Stimulated activated CD8-positive, alpha-beta memory T cell treated with anti-CD3 and anti-CD28 coated beads, Interleukin-15, amount 100 ng/mL, for 48 hours (primary cell): ENCODE results near the gene ST3GAL4.
"Not testable (repeated sequence)": the region's sequence is repeated elsewhere in the genome, so short reads cannot be mapped to it uniquely, and the experiment has no call there.

Experiments
- DNase-seq, 2 donors: peaks; one replicate each; pipeline ENCODE4 v3.0.0-alpha.2; 2020; ENCODE audit warnings: low read depth in 2 of 2

Gene ST3GAL4

DNA sequence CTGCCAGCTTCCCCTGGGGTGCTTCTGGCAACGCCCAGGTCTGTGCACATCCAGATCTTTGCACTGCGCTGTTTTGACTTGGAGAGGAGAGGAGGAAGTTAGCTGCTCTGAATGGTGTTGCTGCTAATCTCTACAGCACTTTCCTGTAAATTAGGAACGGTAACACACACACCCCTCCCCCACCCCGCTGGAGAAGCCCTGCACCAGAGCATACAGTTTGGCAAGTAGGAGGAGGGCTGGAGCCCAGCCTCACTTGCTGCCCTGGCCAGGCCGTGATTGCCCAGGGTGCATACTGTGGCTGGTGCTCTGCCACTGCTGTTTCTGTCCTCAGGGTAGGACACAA lies 31.2 kb downstream of the ST3GAL4 start:
- not testable (repeated sequence) for DNase-seq

DNA sequence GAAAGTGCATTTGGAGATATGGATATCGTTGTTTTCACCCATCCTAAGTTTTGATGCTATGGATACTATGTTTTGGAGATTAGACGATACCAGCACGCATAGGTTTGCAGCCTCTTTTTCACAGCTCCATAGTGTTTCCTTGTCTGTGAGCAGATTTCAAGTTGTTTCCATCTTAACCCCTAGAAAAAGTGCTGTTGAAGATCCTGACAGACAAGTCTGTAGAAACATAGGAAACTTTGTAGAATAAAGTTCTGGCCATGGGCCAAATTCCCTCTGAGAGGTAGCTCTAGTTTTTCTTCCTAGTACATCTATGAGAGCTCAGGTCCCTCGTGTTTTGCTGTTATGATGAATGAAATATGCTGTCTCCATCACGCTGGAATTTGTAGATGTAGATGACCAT lies 32.4 kb downstream of the ST3GAL4 start:
- no peak for DNase-seq

DNA sequence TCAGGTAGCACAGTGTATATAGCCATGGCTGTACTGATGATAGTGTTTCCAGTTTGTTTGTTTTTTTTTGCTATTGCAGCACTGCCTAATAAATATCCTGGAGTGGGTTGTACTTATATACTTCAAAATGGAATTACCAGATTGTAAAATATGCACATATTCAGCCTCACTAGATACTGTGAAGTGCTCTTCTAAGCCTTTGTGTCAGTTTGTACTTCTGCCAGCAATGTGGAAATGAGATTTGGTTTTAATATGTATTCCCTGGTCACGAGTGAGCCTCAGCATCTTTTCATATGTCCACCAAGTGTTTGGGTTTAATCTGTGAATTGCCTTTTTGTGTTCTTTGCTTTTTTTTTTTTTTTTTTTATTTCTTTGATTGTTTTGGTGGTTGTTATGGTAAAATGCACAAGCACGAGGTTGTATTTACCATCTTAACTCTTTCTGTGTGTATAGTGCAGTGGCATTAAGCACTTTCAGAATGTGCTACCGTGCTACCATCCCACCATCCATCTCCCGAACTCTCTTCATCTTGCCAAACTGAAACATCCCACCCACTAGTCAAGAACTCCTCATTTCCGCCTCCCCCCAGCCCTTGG lies 34.9 kb downstream of the ST3GAL4 start:
- DNase-seq = no peak

DNA sequence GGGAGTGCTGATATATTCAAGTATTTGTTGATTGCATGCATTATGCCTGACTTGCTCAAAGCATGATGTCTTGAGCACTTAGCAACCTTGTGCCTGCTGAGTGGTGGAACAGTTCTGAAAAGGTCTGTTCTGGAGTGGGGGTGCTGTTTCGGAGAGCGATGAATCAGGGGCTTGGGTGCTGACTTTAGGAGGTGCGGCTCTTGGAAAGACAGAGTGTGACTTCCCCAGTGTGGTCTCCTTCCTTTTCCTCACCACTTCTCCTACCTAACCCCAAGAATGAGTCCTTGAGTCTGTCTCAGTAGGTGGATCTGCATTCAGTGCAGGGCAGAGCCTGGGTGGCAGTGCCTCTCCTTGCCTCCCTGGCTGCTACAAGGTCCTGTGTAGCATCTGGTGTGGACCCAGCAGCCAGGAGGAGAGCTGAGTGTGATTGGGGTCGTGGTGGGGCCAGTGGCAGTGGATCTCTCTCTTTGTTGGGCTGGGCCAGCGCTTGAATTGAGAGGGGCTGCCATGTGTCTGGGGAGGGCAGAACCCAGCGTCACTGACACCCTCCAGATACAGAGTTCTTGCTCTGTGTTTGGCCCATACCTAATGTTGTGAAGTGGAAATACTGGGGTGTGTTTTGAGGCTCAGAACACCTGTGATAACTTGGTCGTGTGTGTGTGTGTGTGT lies 35.9 kb downstream of the ST3GAL4 start:
- no peak for DNase-seq

DNA sequence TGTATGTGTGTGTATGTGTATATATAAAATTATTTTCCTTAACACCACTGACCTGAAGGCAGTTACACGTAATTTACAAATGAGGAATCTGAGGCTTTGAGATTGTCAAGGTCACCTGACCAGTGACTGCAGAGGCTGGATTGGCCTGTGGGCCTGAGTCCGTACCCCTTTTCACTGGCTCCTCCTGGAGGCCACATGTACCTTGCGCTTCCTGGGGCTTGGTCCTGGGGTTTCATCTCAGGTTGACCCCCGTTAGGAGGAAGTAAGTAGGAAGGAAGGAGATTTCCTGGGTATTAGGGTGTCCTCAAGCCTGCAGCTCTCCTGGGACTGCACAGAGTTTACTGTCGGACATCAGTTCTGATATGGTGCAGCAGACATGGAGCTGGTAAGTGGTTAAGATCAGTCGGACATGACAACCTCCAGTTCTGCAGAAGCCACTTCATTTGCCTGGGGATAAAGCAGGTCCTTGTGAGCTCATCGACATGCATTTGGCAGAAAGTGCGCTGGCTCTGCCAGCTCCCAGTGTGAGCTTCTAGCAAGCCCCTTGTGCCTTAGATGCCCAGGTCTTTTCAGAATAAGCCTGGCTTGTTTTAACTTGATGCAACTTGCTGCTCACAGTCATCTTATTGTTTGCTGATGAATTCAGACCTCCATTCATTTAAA lies 36.6 kb downstream of the ST3GAL4 start:
- no peak for DNase-seq

DNA sequence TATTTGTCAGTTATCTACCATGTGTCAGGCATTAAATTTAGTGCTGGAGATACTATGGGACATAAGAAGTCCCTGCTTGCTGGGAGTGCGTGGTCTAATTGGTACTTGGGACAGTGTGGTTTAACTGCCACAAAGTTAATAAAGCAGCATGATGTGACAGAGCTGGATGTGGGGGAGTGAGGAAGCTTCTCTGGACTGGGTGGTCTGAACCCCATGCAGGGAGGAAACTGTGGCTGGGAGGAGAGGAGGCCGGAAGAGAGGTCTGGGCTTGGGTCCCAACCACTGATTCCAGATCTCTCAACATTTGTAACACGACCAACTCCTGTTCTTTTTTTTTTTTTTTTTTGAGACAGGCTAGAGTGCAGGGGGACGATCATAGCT lies 37.1 kb downstream of the ST3GAL4 start:
- DNase-seq = no peak

DNA sequence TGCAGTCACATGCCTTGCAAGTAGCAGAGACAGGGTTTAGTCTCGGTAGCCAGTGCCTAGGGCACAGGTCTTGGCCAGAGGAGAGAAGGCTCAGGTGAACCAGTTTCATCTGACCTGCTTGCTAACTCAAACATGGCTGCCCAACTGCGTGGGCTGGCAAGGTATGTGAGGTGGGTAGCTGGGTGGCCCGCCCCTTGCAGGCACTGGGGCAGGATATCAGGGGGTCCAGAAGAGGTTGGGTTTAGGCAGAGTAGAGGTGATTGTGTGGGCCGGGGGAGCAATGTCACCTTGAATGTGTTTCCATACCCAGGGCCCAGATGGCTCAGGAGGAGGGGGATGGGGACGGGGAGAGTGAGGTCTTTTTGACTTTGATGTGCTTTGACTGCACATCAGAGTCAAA lies 37.7 kb downstream of the ST3GAL4 start:
- DNase-seq = no peak

DNA sequence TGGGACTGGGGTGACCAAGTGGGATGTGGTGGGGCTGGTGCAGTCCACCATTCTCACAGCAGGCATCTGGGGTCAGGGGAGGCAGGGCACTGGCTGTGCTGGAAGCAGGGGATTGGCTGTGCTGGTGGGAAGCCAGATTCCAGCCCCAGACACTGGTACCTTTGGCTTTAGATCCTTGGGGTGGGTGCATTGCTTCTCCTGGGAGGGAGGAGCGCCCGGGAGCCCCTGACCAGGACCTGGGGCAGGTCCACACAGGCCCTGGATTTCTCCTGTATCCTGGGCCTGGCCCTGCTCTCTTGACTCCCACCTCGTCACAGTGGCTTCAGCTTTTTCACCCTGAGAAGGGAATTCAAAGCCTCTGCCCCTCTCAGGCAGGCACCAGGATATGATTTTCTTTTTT lies 38.5 kb downstream of the ST3GAL4 start:
- no peak for DNase-seq

DNA sequence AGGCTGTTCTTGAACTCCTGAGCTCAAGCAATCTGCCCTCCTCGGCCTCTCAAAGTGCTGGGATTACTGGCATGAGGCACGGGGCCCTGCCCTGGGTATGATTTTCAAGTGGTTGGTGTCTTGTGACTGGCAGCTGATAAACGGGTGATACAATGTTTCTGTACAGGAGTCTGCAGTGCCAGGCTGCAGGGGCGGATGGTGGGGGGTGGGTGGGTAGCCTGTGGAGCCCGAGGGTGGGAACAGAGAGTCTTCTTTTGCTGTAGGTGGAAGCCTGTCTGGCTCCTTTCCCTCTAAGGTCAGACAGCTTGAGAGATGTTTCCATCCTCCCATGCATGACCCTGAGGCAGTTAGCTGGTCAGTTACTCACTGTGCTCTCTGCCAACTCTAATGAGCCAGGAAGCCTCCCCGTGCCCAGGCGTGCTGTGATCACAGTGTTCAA lies 39.2 kb downstream of the ST3GAL4 start:
- not testable (repeated sequence) for DNase-seq

DNA sequence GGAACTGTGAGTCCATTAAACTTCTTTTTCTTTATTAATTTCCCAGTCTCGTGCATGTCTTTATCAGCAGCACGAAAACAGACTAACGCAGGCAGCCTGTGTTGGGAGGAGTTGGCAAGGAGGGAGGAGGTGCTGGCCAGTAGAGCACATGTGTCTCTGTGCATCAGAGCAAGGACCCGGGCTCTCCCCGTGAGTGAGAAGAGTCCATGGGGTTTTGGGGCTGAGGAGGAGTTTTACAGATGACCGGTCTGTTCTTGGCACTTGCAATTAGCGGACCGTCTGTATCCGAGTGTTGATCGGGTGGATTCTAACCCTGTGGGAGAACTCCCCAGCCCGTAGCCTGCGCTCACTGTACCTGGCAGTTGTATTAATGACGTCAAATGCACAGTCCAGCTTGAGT lies 40.3 kb downstream of the ST3GAL4 start:
- DNase-seq = not testable (repeated sequence)

DNA sequence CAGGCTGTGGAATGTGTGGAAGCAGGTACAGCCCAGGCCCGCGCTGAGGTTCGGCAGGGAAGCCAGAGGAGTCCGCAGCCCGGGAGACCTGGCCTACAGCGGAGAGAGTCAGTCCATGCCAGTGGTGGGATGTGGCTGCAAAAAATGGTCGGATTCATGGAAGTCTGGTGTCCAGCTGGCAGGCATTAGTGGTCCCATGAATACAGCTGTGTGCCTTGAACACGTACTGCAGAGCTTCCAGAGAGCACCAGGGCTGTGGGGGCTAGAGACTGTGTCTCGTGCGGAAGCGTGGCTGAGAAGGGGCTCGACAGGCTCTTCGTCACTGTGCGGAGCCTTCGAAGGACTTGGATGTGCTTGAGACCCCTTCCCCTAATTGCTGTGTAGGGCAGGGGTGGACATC lies 40.8 kb downstream of the ST3GAL4 start:
- DNase-seq = not testable (repeated sequence)

DNA sequence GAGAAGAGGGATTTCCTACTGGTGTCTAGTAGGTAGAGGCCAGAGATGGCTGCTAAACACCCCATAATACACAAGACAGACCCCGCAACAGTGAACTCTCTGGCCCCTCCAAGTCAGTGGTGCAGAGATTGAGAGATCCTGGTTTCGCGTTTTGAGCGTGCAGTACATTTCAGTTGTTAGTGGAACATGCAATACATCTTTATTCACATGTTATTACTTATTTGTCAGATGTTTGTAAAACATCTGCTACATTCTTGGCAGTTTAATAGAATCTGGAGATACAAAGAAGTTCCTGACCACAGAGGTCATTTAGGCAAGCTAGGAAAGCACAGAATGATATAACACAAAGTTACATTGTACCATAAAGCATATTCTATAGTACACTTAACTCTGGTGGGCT lies 41.5 kb downstream of the ST3GAL4 start:
- DNase-seq = no peak

DNA sequence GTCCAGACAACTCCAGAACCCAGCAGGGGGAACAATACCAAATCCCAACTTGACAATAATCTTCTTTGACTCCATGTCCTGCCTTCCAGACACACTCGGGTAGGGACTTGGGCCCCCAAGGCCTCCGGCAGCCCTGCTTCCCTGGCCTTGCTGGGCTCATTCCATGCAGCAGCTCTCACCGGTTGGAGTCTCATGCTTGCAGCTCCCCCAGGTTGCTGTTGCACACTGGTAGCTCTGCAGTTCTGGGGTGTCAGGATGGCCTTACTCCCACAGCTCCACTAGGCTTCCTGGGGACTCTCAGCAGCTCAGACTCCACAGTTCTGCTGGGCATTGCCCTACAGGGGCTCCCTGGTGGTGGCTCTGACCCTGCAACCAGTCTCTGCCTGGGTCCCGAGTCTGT lies 42.8 kb downstream of the ST3GAL4 start:
- DNase-seq = no peak

DNA sequence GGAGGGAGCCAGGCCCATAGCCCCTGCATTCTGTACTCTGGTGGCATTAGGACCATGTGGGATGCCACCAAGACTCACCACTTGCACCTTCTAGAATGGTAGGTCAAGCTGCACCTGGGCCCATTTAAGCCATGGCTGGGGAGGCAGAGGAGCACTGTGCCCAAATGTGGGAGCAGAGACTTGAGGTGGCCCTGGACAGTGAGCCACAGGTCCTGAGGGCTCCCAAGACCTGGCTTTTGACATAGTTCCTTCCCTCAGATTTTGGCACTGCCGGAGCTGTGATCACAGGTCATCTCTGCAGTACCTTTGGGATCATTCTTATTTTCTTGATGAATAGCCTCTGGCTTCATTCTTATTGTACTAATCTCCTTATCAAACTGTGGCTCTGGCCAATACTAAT lies 43.2 kb downstream of the ST3GAL4 start:
- no peak for DNase-seq

DNA sequence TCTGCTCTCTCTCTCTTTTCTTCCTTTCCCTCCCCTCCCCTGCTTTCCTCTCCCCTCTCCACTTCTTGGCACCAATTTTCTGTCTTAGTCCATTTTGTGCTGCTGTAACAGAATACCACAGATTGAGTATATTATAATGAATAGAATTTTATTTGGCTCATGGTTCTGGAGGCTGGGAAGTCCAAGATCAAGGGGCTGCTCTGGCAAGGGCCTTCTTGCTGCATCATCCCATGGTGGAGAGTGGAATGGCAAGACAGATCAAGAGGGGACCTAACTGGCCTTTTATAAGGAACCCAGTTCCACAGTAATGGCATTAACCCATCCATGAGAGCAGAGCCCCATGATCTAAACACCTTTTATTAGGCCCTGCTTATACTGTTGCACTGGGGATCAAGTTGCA lies 44.5 kb downstream of the ST3GAL4 start:
- no peak for DNase-seq

DNA sequence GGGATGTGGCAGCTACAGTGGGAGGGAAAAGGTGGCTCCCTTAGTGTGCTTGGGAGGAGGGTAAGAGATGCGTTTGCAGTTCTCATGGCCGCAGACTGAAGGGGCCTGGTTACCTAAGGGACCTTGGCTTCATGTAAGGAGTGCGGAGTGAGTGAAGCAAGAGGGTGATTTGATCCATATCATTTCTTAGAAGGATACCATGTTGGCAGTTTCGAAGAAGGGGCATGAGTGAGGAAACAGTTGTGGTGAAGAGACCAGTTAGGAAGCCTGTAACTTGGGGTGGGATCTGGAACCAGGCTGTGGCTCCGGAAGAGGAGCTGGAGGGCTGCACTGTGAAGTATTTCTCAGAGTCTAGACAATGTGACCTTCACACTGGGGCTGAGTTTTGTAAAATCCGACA lies 45.0 kb downstream of the ST3GAL4 start:
- DNase-seq = no peak

DNA sequence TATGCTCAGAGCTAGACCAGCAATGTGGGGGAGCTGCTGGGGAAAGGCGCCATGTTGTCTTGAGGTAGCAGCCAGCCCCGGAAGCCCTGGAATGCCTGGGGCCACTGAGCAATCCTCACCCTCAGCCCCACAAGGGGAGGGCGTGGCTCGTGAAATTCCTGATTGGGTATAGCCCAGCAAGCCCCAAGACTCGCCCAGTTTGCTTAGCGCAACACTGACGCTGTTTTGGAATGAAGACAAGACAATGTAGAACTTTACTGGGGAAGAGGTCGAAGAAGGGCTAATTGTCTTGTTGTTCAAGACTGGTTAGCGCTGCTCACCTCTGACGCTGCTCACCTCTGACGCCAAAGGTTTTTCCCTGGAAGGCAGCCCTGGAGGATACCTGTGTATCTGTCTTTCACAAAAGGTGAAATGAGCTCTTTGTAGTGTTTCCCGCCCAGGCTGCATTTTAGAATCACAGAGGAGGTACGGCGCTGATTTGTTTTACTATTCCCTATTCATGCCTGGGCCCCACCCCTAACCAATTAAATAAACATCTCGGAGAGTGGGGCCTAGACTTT lies 47.6 kb downstream of the ST3GAL4 start:
- DNase-seq = no peak

DNA sequence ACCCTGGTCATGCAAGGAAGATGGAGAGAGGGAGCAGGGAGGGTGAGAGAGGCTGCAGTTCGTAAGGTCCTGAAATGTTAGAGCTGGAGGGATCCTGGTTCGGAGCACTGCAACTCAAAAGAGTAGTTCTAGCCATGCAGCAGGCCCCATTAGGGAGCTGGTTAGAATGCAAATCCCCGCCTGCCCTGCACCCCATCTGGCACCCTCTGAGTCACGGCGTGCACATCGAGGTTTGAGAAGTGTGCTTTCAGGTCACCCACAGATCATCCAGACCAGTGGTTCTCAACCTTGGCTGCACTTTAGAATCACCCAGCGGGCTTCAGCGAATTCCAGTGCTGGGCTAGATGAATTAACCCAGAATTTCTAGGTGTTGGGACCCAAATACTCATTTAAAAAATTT lies 48.2 kb downstream of the ST3GAL4 start:
- no peak for DNase-seq

DNA sequence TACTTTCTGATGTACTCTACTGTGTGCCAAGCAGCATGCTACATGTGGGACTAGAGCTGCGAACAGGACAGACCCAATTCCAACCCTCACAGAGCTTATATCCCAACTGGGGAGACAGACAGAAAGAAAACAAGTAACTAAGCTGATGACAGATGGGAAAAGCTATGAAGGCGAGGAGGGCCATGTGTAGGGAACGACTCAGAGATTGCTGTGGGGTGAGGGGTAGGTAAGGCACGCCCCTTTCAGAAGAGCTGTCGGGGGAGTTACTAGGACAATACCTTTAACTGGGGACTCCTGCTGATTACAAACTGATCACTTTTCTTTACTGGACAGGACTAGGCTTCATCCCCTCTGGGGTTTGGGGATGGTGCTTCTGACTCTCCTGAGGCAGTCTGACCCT lies 48.9 kb downstream of the ST3GAL4 start:
- no peak for DNase-seq

DNA sequence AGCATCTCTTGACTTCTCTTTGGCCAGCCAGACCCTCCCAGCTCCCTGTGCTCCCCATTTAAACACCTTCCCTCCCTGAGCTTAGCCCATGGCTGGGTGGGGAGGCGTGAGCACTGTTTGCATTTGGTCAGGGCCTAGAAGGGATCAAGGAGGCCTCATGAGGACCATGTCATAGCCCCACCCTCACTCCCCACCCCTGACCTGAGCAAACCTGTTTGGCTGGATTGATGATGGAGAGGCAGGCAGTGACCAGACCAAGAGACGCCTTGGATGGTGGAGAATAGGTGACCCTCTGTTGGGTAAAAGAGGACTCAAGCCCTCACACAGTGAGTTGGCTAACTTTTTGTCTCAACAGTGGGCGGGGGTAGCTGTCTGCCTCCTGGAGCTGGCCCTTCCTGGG lies 49.9 kb downstream of the ST3GAL4 start:
- DNase-seq = no peak

DNA sequence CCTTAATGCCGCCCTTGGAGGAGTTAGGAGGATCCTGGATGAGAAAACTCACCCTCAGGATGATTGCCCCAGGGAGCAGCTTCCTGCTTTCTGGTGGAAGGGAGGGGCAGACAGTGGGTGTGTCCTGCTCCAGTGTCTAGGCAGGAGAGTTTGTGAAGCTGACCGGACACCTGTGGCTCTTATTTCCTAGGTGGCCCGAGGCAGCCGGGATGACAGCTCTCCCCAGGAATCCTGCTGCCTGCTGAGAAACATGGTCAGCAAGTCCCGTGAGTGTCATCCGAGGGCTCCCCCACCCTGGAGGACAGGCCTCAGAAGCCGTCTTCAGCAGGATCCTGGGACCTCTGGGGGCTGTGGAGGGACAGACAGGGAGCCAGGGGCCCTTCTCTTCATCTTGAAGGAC lies 50.4 kb downstream of the ST3GAL4 start:
- no peak for DNase-seq

DNA sequence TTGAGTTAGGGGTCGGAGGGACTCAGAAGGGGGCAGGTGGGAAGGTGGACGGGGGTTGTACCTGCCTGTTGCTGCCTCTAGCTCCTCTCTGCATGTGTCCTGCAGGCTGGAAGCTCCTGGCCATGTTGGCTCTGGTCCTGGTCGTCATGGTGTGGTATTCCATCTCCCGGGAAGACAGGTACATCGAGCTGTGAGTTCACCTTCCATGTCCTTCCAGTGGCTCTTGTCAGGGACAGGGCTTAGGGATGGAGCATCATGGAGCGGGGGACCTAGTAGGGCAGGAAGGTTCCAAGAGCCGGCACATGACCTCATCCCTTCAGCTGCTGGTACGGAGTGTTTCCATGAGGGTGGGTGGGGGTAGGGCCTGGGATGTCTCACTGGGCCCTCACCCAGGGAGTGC lies 50.9 kb downstream of the ST3GAL4 start:
- DNase-seq = no peak

DNA sequence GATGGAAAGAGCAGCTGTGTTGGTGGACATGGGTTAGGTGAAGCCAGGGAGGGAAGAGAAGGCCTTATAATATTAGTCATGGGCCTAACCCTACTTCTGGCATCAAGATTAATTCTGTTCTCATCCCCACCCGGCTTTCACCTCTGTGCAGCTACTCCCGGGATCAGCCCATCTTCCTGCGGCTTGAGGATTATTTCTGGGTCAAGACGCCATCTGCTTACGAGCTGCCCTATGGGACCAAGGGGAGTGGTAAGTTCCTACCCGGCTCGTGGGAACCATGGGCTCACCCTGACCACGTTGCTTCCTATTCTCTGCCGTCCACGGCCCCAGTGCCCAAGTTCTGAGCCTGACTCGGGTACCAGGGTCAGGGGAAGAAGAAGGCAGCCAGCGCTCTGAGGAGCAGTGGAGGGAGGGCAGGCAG lies 51.6 kb downstream of the ST3GAL4 start:
- DNase-seq = no peak
